Cerebellar cortex (tissue), 1 donor: ENCODE data around the gene CH25H.
"Not testable (repeated sequence)": the region's sequence is repeated elsewhere in the genome, so short reads cannot be mapped to it uniquely, and the experiment has no call there.

ENCODE experiments used
- DNase-seq: peaks from one replicate; pipeline ENCODE4 v3.0.0-alpha.2; 2015; ENCODE audit warnings: low spot score

CH25H gene

GRCh38 chr10:89207181-89207800 lies at the start of gene CH25H:
TSS of gene CH25H (minus strand) at chr10:89207317. CDS start at chr10:89207292, 25 bp downstream.
- peak; percentile 64 for DNase-seq

- no peak for DNase-seq
These were observed 49.2 kb upstream of the CH25H start for GRCh38 chr10:89256340-89256739.

- no peak for DNase-seq
These were observed 48.7 kb upstream of the CH25H start for GRCh38 chr10:89255793-89256192.

- DNase-seq, result not testable (repeated sequence)
These were observed 48.0 kb upstream of the CH25H start for GRCh38 chr10:89255091-89255579.

GRCh38 chr10:89252225-89252585 lies 45.1 kb upstream of the CH25H start:
- no peak for DNase-seq

- peak; percentile 98 for DNase-seq
These were observed 44.5 kb upstream of the CH25H start, which contains the start of gene LIPA for GRCh38 chr10:89251409-89252224. TSS of gene LIPA (minus strand) at chr10:89251775. CDS start at chr10:89247648, 4,127 bp downstream.

- DNase-seq, result no peak
These were observed 43.8 kb upstream of the CH25H start for GRCh38 chr10:89250865-89251408.

GRCh38 chr10:89248990-89249389 lies 41.9 kb upstream of the CH25H start:
- no peak for DNase-seq

- not testable (repeated sequence) for DNase-seq
These were observed 40.5 kb upstream of the CH25H start for GRCh38 chr10:89247623-89248022.

GRCh38 chr10:89245802-89246201 lies 38.7 kb upstream of the CH25H start:
- DNase-seq, result no peak

- DNase-seq, result no peak
These were observed 35.9 kb upstream of the CH25H start for GRCh38 chr10:89242840-89243568.

GRCh38 chr10:89242345-89242684 lies 35.2 kb upstream of the CH25H start:
- DNase-seq, result no peak

- no peak for DNase-seq
These were observed 34.6 kb upstream of the CH25H start for GRCh38 chr10:89241486-89242344.

- DNase-seq, result no peak
These were observed 33.9 kb upstream of the CH25H start for GRCh38 chr10:89241026-89241425.

GRCh38 chr10:89240519-89240918 lies 33.4 kb upstream of the CH25H start:
- DNase-seq, result no peak

GRCh38 chr10:89238956-89239644 lies 32.0 kb upstream of the CH25H start:
- no peak for DNase-seq

- DNase-seq, result no peak
These were observed 30.7 kb upstream of the CH25H start for GRCh38 chr10:89237849-89238248.

- no peak for DNase-seq
These were observed 29.2 kb upstream of the CH25H start for GRCh38 chr10:89236226-89236797.

GRCh38 chr10:89235073-89235798 lies 28.1 kb upstream of the CH25H start:
- no peak for DNase-seq

- no peak for DNase-seq
These were observed 25.9 kb upstream of the CH25H start for GRCh38 chr10:89233033-89233432.
